Measurements from ENCODE around the gene IL10RB. TPM values are rescaled to one million over a fixed set of nuclear protein-coding genes. Genes with fewer than 3 reads are reported as not detected.

The IL10RB gene
- total and polyA plus RNA-seq, 2 of the 8 experiments (the other 6 are each of a cell fraction or from before 2014, with no cell fraction given), result 2.7 to 3.2 TPM

GRCh38 chr21:33219300-33219699 is 46.9 kb upstream of the IL10RB start (continued):
- no peak for TF ChIP-seq NRF1 (IDR thresholded peaks at IDR 0.05; ENCODE audit: low read depth, low read length)
- no peak for TF ChIP-seq CTCF (IDR thresholded peaks at IDR 0.05; ENCODE audit: control extremely low read depth in 1 of 3, insufficient read depth in 1 of 3, low read depth in 1 of 3, low read length in 3 of 3)
- TF ChIP-seq CHD1 (IDR thresholded peaks at IDR 0.05; ENCODE audit: low read depth, low read length), result no peak

Data from H1 (cell line).